HG03457 (cell line): ENCODE results near the gene VAV3.
"Not testable (repeated sequence)": the region's sequence is repeated elsewhere in the genome, so short reads cannot be mapped to it uniquely, and the experiment has no call there.

Experiments
- ATAC-seq: cut with Tn5 transposase; IDR thresholded peaks from one replicate; pipeline ENCODE4 v1.9.1; 2021; ENCODE audit warnings: moderate number of reproducible peaks; ENCODE audit not compliant: unreplicated experiment

The VAV3 gene

GRCh38 chr1:107661158-107661557 lies 303.8 kb downstream of the VAV3 start:
- no peak for ATAC-seq

- ATAC-seq: no peak
These were observed 305.0 kb downstream of the VAV3 start for GRCh38 chr1:107659961-107660360.

- ATAC-seq: no peak
These were observed 307.6 kb downstream of the VAV3 start for GRCh38 chr1:107657356-107657755.

GRCh38 chr1:107653765-107654164 lies 311.2 kb downstream of the VAV3 start:
- ATAC-seq: no peak

- no peak for ATAC-seq
These were observed 312.0 kb downstream of the VAV3 start for GRCh38 chr1:107653005-107653404.

DNA sequence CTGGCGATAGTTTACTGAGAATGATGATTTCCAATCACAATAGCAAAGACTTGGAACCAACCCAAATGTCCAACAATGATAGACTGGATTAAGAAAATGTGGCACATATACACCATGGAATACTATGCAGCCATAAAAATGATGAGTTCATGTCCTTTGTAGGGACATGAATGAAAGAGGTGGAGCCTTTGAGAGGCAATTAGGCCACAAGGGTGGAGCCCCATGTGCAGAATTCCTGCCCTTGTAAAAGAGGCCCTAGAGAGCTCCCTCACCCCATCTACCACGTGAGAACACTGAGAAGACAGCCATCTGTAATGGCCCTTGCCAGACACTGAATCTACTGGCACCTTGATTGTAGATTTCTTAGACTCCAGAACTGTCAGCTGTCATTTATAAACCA lies 314.2 kb downstream of the VAV3 start:
- ATAC-seq: not testable (repeated sequence)

DNA sequence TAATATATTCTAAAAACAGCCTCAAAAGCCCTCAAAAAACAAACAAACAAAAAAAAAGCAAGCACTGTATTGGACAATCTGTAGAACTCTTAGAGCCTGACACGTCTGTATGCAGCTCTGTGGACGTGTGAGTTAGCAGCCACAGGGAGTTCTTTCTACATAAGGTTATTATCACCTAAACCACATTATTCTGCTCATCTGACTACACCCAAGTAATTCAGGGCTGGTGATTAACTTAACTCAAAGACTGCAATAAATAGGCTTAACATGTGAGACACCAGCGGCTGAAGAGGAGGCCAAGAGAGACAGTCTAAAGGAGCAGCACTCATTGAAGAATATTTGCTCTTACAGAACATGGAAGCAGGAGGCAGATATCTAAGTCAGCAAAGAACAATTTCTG lies 316.0 kb downstream of the VAV3 start:
- ATAC-seq: no peak

- no peak for ATAC-seq
These were observed 316.9 kb downstream of the VAV3 start for GRCh38 chr1:107648071-107648470.

GRCh38 chr1:107647012-107647411 lies 318.0 kb downstream of the VAV3 start:
- ATAC-seq: no peak

DNA sequence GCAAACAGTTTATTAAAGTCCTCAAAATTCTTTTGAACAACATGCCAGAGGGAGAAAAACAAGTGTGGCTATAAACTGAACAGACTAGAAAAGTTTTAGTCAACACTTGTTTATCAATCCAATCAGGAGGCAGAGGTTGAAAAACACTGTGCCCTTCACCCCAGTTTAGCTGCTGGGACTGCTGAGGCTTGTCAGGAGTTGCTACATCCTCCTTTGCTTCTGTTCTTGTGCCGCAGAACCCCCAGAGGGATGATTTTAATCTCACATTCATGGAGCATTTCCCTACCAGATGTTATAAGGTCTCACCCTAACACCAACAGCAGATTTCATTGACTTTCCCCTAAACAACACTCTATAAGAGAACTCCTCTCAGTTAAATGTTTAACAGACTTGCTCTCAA lies 321.2 kb downstream of the VAV3 start:
- no peak for ATAC-seq

- no peak for ATAC-seq
These were observed 324.8 kb downstream of the VAV3 start for GRCh38 chr1:107640207-107640606.

GRCh38 chr1:107637101-107637500 lies 327.9 kb downstream of the VAV3 start:
- ATAC-seq: no peak

- ATAC-seq: no peak
These were observed 331.4 kb downstream of the VAV3 start for GRCh38 chr1:107633596-107633995.

- no peak for ATAC-seq
These were observed 338.7 kb downstream of the VAV3 start for GRCh38 chr1:107626073-107626796.

GRCh38 chr1:107625405-107626029 lies 339.5 kb downstream of the VAV3 start:
- no peak for ATAC-seq

- ATAC-seq: no peak
These were observed 341.5 kb downstream of the VAV3 start for GRCh38 chr1:107623431-107623830.

DNA sequence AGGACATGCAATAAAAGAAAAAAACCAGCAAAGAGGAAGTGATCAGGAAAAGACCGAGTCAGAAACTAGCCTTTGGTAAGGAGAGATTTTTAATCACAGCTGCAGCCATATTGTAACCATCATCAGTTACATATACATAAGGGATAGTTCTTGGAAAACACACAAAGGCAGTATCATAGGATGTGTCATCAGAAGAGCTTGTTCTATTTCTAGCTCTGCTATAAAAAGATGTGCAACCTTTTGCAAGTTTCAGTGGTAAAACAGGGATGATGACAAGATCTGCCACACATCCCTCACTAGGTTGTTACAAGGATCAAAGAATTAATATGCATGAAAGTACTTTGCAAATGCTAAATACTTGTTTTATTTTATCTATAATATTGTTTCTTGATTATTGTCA lies 342.0 kb downstream of the VAV3 start:
- no peak for ATAC-seq

GRCh38 chr1:107622535-107622934 lies 342.4 kb downstream of the VAV3 start:
- no peak for ATAC-seq

GRCh38 chr1:107620753-107621152 lies 344.2 kb downstream of the VAV3 start:
- ATAC-seq: no peak

DNA sequence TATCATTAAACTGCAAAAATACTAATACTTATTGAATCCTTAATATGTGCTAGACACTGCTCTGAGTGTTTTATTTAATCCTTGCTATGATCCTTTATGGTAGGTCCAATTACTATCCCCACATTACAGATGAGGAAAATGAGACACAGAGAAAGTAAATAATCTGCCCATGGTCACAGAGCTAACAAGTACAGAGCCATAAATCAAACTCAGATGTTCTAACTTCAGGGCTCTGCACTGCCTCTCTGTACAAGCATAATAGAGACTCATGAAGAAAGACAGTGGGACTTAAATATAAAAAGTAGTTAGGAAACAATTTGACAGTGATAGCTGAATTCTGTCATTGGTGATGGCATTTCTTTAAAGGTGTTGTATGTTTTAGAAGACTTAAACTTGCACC lies 346.4 kb downstream of the VAV3 start:
- ATAC-seq: no peak

- no peak for ATAC-seq
These were observed 347.1 kb downstream of the VAV3 start for GRCh38 chr1:107617921-107618320.

- no peak for ATAC-seq
These were observed 347.5 kb downstream of the VAV3 start for GRCh38 chr1:107617456-107617855.

GRCh38 chr1:107609808-107610207 lies 355.2 kb downstream of the VAV3 start:
- ATAC-seq: no peak
